Astrocyte of the spinal cord (primary cell): ENCODE data around the gene MYRFL.

Experiments used
- DNase-seq: peaks from one replicate; pipeline ENCODE4 v3.0.0; 2011; ENCODE audit warnings: low read depth, low spot score
- H3K4me3 ChIP-seq: 2 replicates; pipeline ENCODE4 v1.5.1; 2011; ENCODE audit warnings: low read depth, mild to moderate bottlenecking, low read length, moderate library complexity
- CTCF ChIP-seq: IDR thresholded peaks from 2 replicates; pipeline ENCODE4 v1.5.1; 2012; ENCODE audit warnings: low read depth, mild to moderate bottlenecking, low read length, inconsistent platforms
- in situ Hi-C: cut with HindIII; loops from 2 replicates; pipeline ENCODE4 v1.10.0; 2017; ENCODE audit warnings: low sequenced_read_pairs

The MYRFL gene

GRCh38 chr12:69816082-69816481, 8.9 kb upstream of the MYRFL start:
- TF ChIP-seq CTCF = no peak
- DNase-seq = no peak
- in situ Hi-C loops = no loop called here
- no peak overlapping the region for H3K4me3 ChIP-seq

GRCh38 chr12:69821032-69821455, 4.0 kb upstream of the MYRFL start:
- in situ Hi-C loops = no loop called here
- no peak overlapping the region for H3K4me3 ChIP-seq

GRCh38 chr12:69821456-69822159, 3.4 kb upstream of the MYRFL start:
- no peak overlapping the region for H3K4me3 ChIP-seq
- in situ Hi-C loops = no loop called here
- TF ChIP-seq CTCF = no peak
- DNase-seq = peak; percentile 91

More at GRCh38 chr12:69821032-69821455, 4.0 kb upstream of the MYRFL start:
- no peak for TF ChIP-seq CTCF
- no peak for DNase-seq

- no peak for DNase-seq
- no peak overlapping the region for H3K4me3 ChIP-seq
- no peak for TF ChIP-seq CTCF
- in situ Hi-C loops = no loop called here
Measured at GRCh38 chr12:69822201-69822860, 2.7 kb upstream of the MYRFL start.

- no peak overlapping the region for H3K4me3 ChIP-seq
- no peak for DNase-seq
- TF ChIP-seq CTCF = no peak
- in situ Hi-C loops = no loop called here
Measured at GRCh38 chr12:69824028-69824427, 999 bp upstream of the MYRFL start.

GRCh38 chr12:69828897-69829296, 3.9 kb downstream of the MYRFL start:
- DNase-seq = no peak
- in situ Hi-C loops = no loop called here
- no peak overlapping the region for H3K4me3 ChIP-seq
- no peak for TF ChIP-seq CTCF
